ENCODE measurements around the gene PGAP2. TPM values are rescaled to one million over a fixed set of nuclear protein-coding genes. Genes with fewer than 3 reads are reported as not detected.
A peak's percentile ranks its signal among the peaks of the same experiment; 100 is the strongest.

Gene PGAP2
- total and polyA plus RNA-seq, 2 of the 13 experiments (the other 11 are each of a cell fraction or from before 2014, with no cell fraction given) = 21.5 to 47.8 TPM

DNA sequence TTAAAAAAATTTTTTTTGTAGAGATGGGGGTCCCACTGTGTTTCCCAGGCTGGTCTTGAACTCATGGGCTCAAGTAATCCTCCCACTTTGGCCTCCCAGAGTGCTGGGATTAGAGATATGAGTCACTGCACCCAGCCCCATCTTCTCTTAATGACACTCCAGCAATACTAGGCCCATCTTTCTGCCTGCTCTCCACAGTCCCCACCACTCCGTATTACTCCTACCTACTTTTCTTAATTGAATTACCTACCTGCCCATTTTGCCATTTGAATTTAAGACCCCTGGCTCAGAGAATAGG is 45.1 kb downstream of the PGAP2 start:
- Histone ChIP-seq H3K79me2 (ENCODE audit: insufficient read depth, low read length) (peaks cover 27% of the 10 kb centered on the region), H3K4me3 (replicated peaks in 1 of 3; ENCODE audit: insufficient read depth in 1 of 3, low read depth in 2 of 3, low read length in 3 of 3) (no peak overlapping the region), H3K27me3 (ENCODE audit: control insufficient read depth in 1 of 2, insufficient read depth in 2 of 2, low read length in 2 of 2) (no peaks in the 10 kb centered on the region; a peak in 1 of 5 replicates), H3K4me1 (ENCODE audit: insufficient read depth, low read length) (peaks cover 44% of the 10 kb centered on the region), H2AFZ (ENCODE audit: low read length) (no peak overlapping the region), H4K20me1 (ENCODE audit: insufficient read depth, low read length) (no peaks in the 10 kb centered on the region), H3K9ac (ENCODE audit: insufficient read depth, low read depth, low read length) (no peak overlapping the region), H3K4me2 (ENCODE audit: low read depth, low read length) (no peak overlapping the region), H3K27ac (ENCODE audit: extremely low read length, insufficient read depth, low read length) (no peak overlapping the region), H3K36me3 (replicated peaks in 1 of 2; ENCODE audit: control insufficient read depth in 1 of 2, insufficient read depth in 2 of 2, low read length in 2 of 2) (no peaks in the 10 kb centered on the region), H3K9me3 (ENCODE audit: low read length) (no peaks in the 10 kb centered on the region)
- WGBS (ENCODE audit: low lambda C conversion rate) = 96% methylated on average over 1 of the region's 1 CpG
- TF ChIP-seq SATB2 (CRISPR knock-in tag; IDR thresholded peaks at IDR 0.05) = no peak
- POLR2A ChIA-PET = interaction anchor here (2.6 to 3.4 kb wide), 4 partner anchors 12 to 219 kb away, joined by 15 to 44 read pairs (median 38); partner anchors contain the start of gene RHOG
- ATAC-seq = no peak
- CTCF ChIA-PET (ENCODE audit: low intra/inter-chr PET ratio, low total read pairs) = no interaction called here
- no peak for DNase-seq (ENCODE audit: low spot score)
- intact Hi-C loops (cut with micrococcal nuclease; ENCODE audit: unreplicated experiment) (no loop called here), in situ Hi-C loops (cut with HindIII; ENCODE audit: extremely low pct_ligation_motif_present, low pct_unique_long_range_greater_than_20kb) (loop anchor here (10.0 kb wide), 1 partner anchor 111 kb away; no protein-coding TSS in a partner anchor)
- no peak for FAIRE-seq
- BruUV-seq (replicated peaks) = no TSS peak

DNA sequence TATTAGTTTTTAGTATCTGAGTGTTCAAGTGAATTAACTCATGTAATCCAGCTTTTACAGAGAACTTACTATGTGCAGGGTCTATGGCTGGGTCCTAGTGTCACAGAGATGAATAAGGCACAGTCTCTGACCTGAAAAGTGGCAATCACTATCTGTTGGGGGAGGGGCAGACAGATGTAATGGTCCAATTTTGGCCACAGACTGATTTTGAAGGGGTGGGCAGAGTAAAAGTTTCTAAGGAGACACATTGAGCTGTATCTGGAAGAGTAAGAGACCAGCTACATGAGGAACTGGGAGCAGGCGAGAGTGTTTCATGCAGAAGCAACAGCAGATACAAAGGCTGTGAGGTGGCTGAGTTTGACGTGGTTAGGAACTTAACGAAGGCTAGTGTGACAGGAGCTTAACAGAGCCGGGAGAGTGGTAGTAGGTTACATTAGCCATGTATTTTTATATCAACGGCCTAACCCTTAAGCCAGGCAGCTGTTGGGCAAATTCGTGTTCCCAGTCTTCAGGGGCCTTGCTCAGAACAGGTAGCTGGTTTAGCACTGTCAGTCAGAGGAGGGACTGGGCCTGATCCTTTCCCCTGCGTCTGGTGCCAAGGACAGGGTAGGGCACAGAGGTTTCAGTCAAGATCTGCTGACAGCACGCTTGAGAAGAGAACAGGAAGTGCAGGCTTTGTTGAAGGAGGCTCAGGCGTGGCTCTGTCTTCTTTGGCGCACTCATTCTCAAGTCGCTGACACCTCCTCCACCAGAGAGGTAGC is 45.7 kb downstream of the PGAP2 start:
- DNase-seq (ENCODE audit: low spot score) = no peak
- peak overlapping the region; percentile 83 to 96 (median 87); a peak in 5 of 6 replicates for H3K4me3 ChIP-seq (replicated peaks in 1 of 3; ENCODE audit: insufficient read depth in 1 of 3, low read depth in 2 of 3, low read length in 3 of 3)
- CTCF ChIA-PET (ENCODE audit: low intra/inter-chr PET ratio, low total read pairs) = interaction anchor here (1.0 to 2.1 kb wide), 2 partner anchors 113 to 218 kb away, joined by 3 to 30 read pairs; no protein-coding TSS in a partner anchor
- no peaks in the 10 kb centered on the region for H3K36me3 ChIP-seq (replicated peaks in 1 of 2; ENCODE audit: control insufficient read depth in 1 of 2, insufficient read depth in 2 of 2, low read length in 2 of 2)
- WGBS (ENCODE audit: low lambda C conversion rate) = 73% methylated on average over 11 of the region's 11 CpGs
- no peaks in the 10 kb centered on the region for H3K9me3 ChIP-seq (ENCODE audit: low read length)
- peaks cover 33% of the 10 kb centered on the region for H3K79me2 ChIP-seq (ENCODE audit: insufficient read depth, low read length)
- no peak overlapping the region for H3K27ac ChIP-seq (ENCODE audit: extremely low read length, insufficient read depth, low read length)
- in situ Hi-C loops (cut with HindIII; ENCODE audit: extremely low pct_ligation_motif_present, low pct_unique_long_range_greater_than_20kb) = loop anchor here (10.0 kb wide), 1 partner anchor 111 kb away; no protein-coding TSS in a partner anchor
- no peaks in the 10 kb centered on the region for H4K20me1 ChIP-seq (ENCODE audit: insufficient read depth, low read length)
- TF ChIP-seq HNRNPLL (IDR thresholded peaks at IDR 0.05; ENCODE audit: low read depth, low read length, poor library complexity, severe bottlenecking) (no peak), EEA1 (CRISPR knock-in tag; IDR thresholded peaks at IDR 0.05; ENCODE audit: borderline replicate concordance) (0 out of 2 replicates have a peak, but pooled peaks have one; percentile 41), DNMT1 (CRISPR knock-in tag; IDR thresholded peaks at IDR 0.05) (0 out of 2 replicates have a peak, but pooled peaks have one; percentile 75), ZBTB38 (CRISPR knock-in tag; IDR thresholded peaks at IDR 0.05) (peak; percentile 25; the same call in 1 of the 2 replicates), ZNF224 (CRISPR knock-in tag; IDR thresholded peaks at IDR 0.05) (peak; percentile 74; the same call in 1 of the 2 replicates)
- TF ChIP-seq, protein P1, sequence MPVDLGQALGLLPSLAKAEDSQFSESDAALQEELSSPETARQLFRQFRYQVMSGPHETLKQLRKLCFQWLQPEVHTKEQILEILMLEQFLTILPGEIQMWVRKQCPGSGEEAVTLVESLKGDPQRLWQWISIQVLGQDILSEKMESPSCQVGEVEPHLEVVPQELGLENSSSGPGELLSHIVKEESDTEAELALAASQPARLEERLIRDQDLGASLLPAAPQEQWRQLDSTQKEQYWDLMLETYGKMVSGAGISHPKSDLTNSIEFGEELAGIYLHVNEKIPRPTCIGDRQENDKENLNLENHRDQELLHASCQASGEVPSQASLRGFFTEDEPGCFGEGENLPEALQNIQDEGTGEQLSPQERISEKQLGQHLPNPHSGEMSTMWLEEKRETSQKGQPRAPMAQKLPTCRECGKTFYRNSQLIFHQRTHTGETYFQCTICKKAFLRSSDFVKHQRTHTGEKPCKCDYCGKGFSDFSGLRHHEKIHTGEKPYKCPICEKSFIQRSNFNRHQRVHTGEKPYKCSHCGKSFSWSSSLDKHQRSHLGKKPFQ (CRISPR knock-in tag; IDR thresholded peaks at IDR 0.05; ENCODE audit: insufficient replicate concordance) = peak; percentile 34
- H2AFZ ChIP-seq (ENCODE audit: low read length) = peak overlapping the region; percentile 18
- no peak for FAIRE-seq
- peaks cover 44% of the 10 kb centered on the region for H3K4me1 ChIP-seq (ENCODE audit: insufficient read depth, low read length)
- peak overlapping the region; percentile 84 for H3K9ac ChIP-seq (ENCODE audit: insufficient read depth, low read depth, low read length)
- no TSS peak for BruUV-seq (replicated peaks)
- H3K4me2 ChIP-seq (ENCODE audit: low read depth, low read length) = peak overlapping the region; percentile 96
- ATAC-seq = no peak
- intact Hi-C loops (cut with micrococcal nuclease; ENCODE audit: unreplicated experiment) = loop anchor here (2.0 kb wide), 3 partner anchors 13 to 105 kb away; partner anchors contain the start of gene RHOG
- POLR2A ChIA-PET = interaction anchor here (0.9 to 3.4 kb wide), 18 partner anchors 13 to 218 kb away, joined by 3 to 44 read pairs (median 8); partner anchors contain the start of genes NUP98 and RHOG
- H3K27me3 ChIP-seq (ENCODE audit: control insufficient read depth in 1 of 2, insufficient read depth in 2 of 2, low read length in 2 of 2) = no peaks in the 10 kb centered on the region; a peak in 1 of 5 replicates

Data from HepG2 (cell line).